ENCODE measurements around the gene PLXNA4.

The PLXNA4 gene

DNA sequence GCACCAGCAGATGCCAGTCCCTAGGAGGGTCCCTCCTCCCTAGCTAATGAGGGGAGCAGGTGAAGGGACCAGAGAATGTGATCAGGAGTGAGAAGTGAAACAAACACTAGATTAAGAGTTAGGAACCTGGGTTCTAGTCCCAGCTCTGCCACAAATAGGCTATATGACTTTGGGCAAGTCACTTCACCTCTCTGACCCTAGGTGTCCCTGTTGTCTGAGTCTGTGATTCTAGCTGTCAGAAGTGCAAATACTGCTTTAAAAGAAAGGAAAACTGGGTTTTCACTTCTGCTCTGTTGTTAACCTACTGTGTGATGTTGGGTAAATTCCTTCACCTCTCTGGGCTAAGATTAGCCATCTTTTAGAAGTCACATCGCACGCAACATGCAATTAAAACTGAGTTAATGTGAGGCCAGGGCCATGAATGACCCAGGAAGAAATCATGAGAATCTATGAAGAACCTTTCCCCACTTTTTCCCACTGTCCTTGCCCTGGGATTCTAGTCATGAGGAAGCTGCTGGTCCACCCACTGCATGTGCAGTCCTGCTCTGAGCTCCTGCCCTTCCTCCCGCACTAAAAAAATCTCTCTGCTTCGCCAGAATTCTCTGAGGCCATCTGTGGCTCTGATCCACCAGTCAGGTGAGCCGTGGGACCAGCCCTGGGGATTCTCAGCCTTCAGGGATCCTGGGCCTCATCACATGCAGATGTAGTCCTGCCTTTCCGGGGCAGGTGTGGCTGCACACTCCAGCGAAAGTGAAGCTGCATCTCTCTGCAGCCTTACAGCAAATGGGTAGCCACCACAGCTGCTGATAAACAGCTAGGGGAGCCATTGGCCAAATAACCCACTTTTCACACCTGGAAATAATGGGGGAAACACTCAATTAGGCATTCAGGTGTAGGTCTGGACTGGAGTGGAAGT, 181.7 kb downstream of the PLXNA4 start:
- H3K36me3 ChIP-seq (ENCODE audit: control insufficient read depth in 1 of 2, insufficient read depth in 2 of 2, low read depth in 1 of 2, low read length in 2 of 2): no peaks in the 10 kb centered on the region
- no peak overlapping the region for H3K4ac ChIP-seq (ENCODE audit: low read depth in 1 of 2, low read length in 2 of 2)
- WGBS: 90% methylated on average over 7 of the region's 7 CpGs

GRCh38 chr7:132393789-132394261, 182.4 kb downstream of the PLXNA4 start:
- no peak overlapping the region for H2BK5ac ChIP-seq (ENCODE audit: low read depth, low read length, poor library complexity, severe bottlenecking)
- no peaks in the 10 kb centered on the region for H3K36me3 ChIP-seq (ENCODE audit: control insufficient read depth in 1 of 2, insufficient read depth in 2 of 2, low read depth in 1 of 2, low read length in 2 of 2)
- H4K8ac ChIP-seq (ENCODE audit: low read length): no peak overlapping the region
- no peak overlapping the region for H3K4ac ChIP-seq (ENCODE audit: low read depth in 1 of 2, low read length in 2 of 2)
- no peaks in the 10 kb centered on the region for H3K27me3 ChIP-seq (ENCODE audit: control insufficient read depth in 1 of 2, insufficient read depth in 1 of 2, low read length in 2 of 2)
- no peak overlapping the region for H2BK120ac ChIP-seq (ENCODE audit: low read depth, low read length)
- H3K14ac ChIP-seq (ENCODE audit: low read length in 2 of 2): no peak overlapping the region
- no peak overlapping the region for H2AK5ac ChIP-seq (ENCODE audit: low read length, severe bottlenecking)
- no peak overlapping the region for H3K4me2 ChIP-seq (ENCODE audit: low read length, poor library complexity, severe bottlenecking)
- no peak overlapping the region for H3K18ac ChIP-seq (ENCODE audit: low read depth in 1 of 2, low read length in 2 of 2)
- H2BK15ac ChIP-seq (ENCODE audit: low read depth, poor library complexity, severe bottlenecking): no peak overlapping the region
- H3K27ac ChIP-seq (ENCODE audit: low read length, poor library complexity, severe bottlenecking): no peak overlapping the region
- H3K79me1 ChIP-seq (replicated peaks; ENCODE audit: low read length, poor library complexity, severe bottlenecking): no peaks in the 10 kb centered on the region
- H3K4me1 ChIP-seq (ENCODE audit: control insufficient read depth, insufficient read depth, low read depth, low read length): peaks cover 2% of the 10 kb centered on the region
- no peak for DNase-seq
- H3K4me3 ChIP-seq (ENCODE audit: insufficient read depth in 1 of 2, low read depth in 1 of 2, low read length in 2 of 2): peak overlapping the region in 1 of 2 experiments; percentile 49
- H2AFZ ChIP-seq (ENCODE audit: low read depth, low read length): no peak overlapping the region
- no peak overlapping the region for H2BK12ac ChIP-seq (ENCODE audit: low read length in 2 of 2)
- H3K9me3 ChIP-seq (ENCODE audit: control insufficient read depth, low read length): no peaks in the 10 kb centered on the region
- H3K9ac ChIP-seq (ENCODE audit: low read length): peak overlapping the region; percentile 60
- WGBS: 83% methylated on average over 8 of the region's 9 CpGs
- H4K91ac ChIP-seq (ENCODE audit: low read length): no peak overlapping the region
- no peak overlapping the region for H3K23ac ChIP-seq (ENCODE audit: low read length in 2 of 2)

More for the DNA sequence above, 181.7 kb downstream of the PLXNA4 start:
- no peak overlapping the region for H3K18ac ChIP-seq (ENCODE audit: low read depth in 1 of 2, low read length in 2 of 2)
- H3K27ac ChIP-seq (ENCODE audit: low read length, poor library complexity, severe bottlenecking): no peak overlapping the region
- no peak overlapping the region for H3K4me2 ChIP-seq (ENCODE audit: low read length, poor library complexity, severe bottlenecking)
- no peak overlapping the region for H2AFZ ChIP-seq (ENCODE audit: low read depth, low read length)
- no peaks in the 10 kb centered on the region for H3K9me3 ChIP-seq (ENCODE audit: control insufficient read depth, low read length)
- no peak for DNase-seq
- H3K4me3 ChIP-seq (ENCODE audit: insufficient read depth in 1 of 2, low read depth in 1 of 2, low read length in 2 of 2): peak overlapping the region in 1 of 2 experiments; percentile 49
- H3K27me3 ChIP-seq (ENCODE audit: control insufficient read depth in 1 of 2, insufficient read depth in 1 of 2, low read length in 2 of 2): no peaks in the 10 kb centered on the region
- no peak overlapping the region for H4K8ac ChIP-seq (ENCODE audit: low read length)
- no peak overlapping the region for H4K91ac ChIP-seq (ENCODE audit: low read length)
- H3K9ac ChIP-seq (ENCODE audit: low read length): peak overlapping the region; percentile 60
- peaks cover 2% of the 10 kb centered on the region for H3K4me1 ChIP-seq (ENCODE audit: control insufficient read depth, insufficient read depth, low read depth, low read length)
- H3K14ac ChIP-seq (ENCODE audit: low read length in 2 of 2): no peak overlapping the region
- no peaks in the 10 kb centered on the region for H3K79me1 ChIP-seq (replicated peaks; ENCODE audit: low read length, poor library complexity, severe bottlenecking)
- H3K23ac ChIP-seq (ENCODE audit: low read length in 2 of 2): no peak overlapping the region
- no peak overlapping the region for H2BK12ac ChIP-seq (ENCODE audit: low read length in 2 of 2)
- H2AK5ac ChIP-seq (ENCODE audit: low read length, severe bottlenecking): no peak overlapping the region
- H2BK15ac ChIP-seq (ENCODE audit: low read depth, poor library complexity, severe bottlenecking): no peak overlapping the region
- no peak overlapping the region for H2BK120ac ChIP-seq (ENCODE audit: low read depth, low read length)
- H2BK5ac ChIP-seq (ENCODE audit: low read depth, low read length, poor library complexity, severe bottlenecking): no peak overlapping the region

GRCh38 chr7:132392713-132393112, 183.6 kb downstream of the PLXNA4 start:
- no peak overlapping the region for H3K27ac ChIP-seq (ENCODE audit: low read length, poor library complexity, severe bottlenecking)
- H3K36me3 ChIP-seq (ENCODE audit: control insufficient read depth in 1 of 2, insufficient read depth in 2 of 2, low read depth in 1 of 2, low read length in 2 of 2): no peaks in the 10 kb centered on the region
- no peak overlapping the region for H3K4me3 ChIP-seq (ENCODE audit: insufficient read depth in 1 of 2, low read depth in 1 of 2, low read length in 2 of 2)
- H3K14ac ChIP-seq (ENCODE audit: low read length in 2 of 2): no peak overlapping the region
- H2BK5ac ChIP-seq (ENCODE audit: low read depth, low read length, poor library complexity, severe bottlenecking): no peak overlapping the region
- H3K4me2 ChIP-seq (ENCODE audit: low read length, poor library complexity, severe bottlenecking): no peak overlapping the region
- peaks cover 0 to 8% of the 10 kb centered on the region in 2 experiments for H3K27me3 ChIP-seq (ENCODE audit: control insufficient read depth in 1 of 2, insufficient read depth in 1 of 2, low read length in 2 of 2)
- no peak overlapping the region for H4K8ac ChIP-seq (ENCODE audit: low read length)
- H3K4me1 ChIP-seq (ENCODE audit: control insufficient read depth, insufficient read depth, low read depth, low read length): peaks cover 2% of the 10 kb centered on the region
- H3K4ac ChIP-seq (ENCODE audit: low read depth in 1 of 2, low read length in 2 of 2): no peak overlapping the region
- no peak overlapping the region for H4K91ac ChIP-seq (ENCODE audit: low read length)
- no peak overlapping the region for H3K9ac ChIP-seq (ENCODE audit: low read length)
- DNase-seq: no peak
- no peaks in the 10 kb centered on the region for H3K79me1 ChIP-seq (replicated peaks; ENCODE audit: low read length, poor library complexity, severe bottlenecking)
- H2AK5ac ChIP-seq (ENCODE audit: low read length, severe bottlenecking): no peak overlapping the region
- no peak overlapping the region for H2BK12ac ChIP-seq (ENCODE audit: low read length in 2 of 2)
- no peaks in the 10 kb centered on the region for H3K9me3 ChIP-seq (ENCODE audit: control insufficient read depth, low read length)
- 87% methylated on average over 8 of the region's 8 CpGs for WGBS
- no peak overlapping the region for H3K23ac ChIP-seq (ENCODE audit: low read length in 2 of 2)
- H3K18ac ChIP-seq (ENCODE audit: low read depth in 1 of 2, low read length in 2 of 2): no peak overlapping the region
- H2AFZ ChIP-seq (ENCODE audit: low read depth, low read length): no peak overlapping the region
- no peak overlapping the region for H2BK15ac ChIP-seq (ENCODE audit: low read depth, poor library complexity, severe bottlenecking)
- H2BK120ac ChIP-seq (ENCODE audit: low read depth, low read length): no peak overlapping the region

GRCh38 chr7:132390705-132391104, 185.6 kb downstream of the PLXNA4 start:
- peaks cover 7% of the 10 kb centered on the region for H3K4me1 ChIP-seq (ENCODE audit: control insufficient read depth, insufficient read depth, low read depth, low read length)
- no peak overlapping the region for H3K4me3 ChIP-seq (ENCODE audit: insufficient read depth in 1 of 2, low read depth in 1 of 2, low read length in 2 of 2)
- no peaks in the 10 kb centered on the region for H3K9me3 ChIP-seq (ENCODE audit: control insufficient read depth, low read length)
- no peak overlapping the region for H3K9ac ChIP-seq (ENCODE audit: low read length)
- H3K4ac ChIP-seq (ENCODE audit: low read depth in 1 of 2, low read length in 2 of 2): no peak overlapping the region
- peak; percentile 45 for DNase-seq
- H3K18ac ChIP-seq (ENCODE audit: low read depth in 1 of 2, low read length in 2 of 2): no peak overlapping the region
- no peak overlapping the region for H4K91ac ChIP-seq (ENCODE audit: low read length)
- no peak overlapping the region for H2BK15ac ChIP-seq (ENCODE audit: low read depth, poor library complexity, severe bottlenecking)
- no peak overlapping the region for H2AFZ ChIP-seq (ENCODE audit: low read depth, low read length)
- H2BK120ac ChIP-seq (ENCODE audit: low read depth, low read length): no peak overlapping the region
- peak overlapping the region in 1 of 2 experiments; percentile 87 for H3K14ac ChIP-seq (ENCODE audit: low read length in 2 of 2)
- no peak overlapping the region for H3K23ac ChIP-seq (ENCODE audit: low read length in 2 of 2)
- H2BK12ac ChIP-seq (ENCODE audit: low read length in 2 of 2): no peak overlapping the region
- H3K79me1 ChIP-seq (replicated peaks; ENCODE audit: low read length, poor library complexity, severe bottlenecking): no peaks in the 10 kb centered on the region
- H3K27me3 ChIP-seq (ENCODE audit: control insufficient read depth in 1 of 2, insufficient read depth in 1 of 2, low read length in 2 of 2): peaks cover 0 to 26% of the 10 kb centered on the region in 2 experiments
- H2AK5ac ChIP-seq (ENCODE audit: low read length, severe bottlenecking): no peak overlapping the region
- 46% methylated on average over 2 of the region's 3 CpGs for WGBS
- no peak overlapping the region for H4K8ac ChIP-seq (ENCODE audit: low read length)
- no peaks in the 10 kb centered on the region for H3K36me3 ChIP-seq (ENCODE audit: control insufficient read depth in 1 of 2, insufficient read depth in 2 of 2, low read depth in 1 of 2, low read length in 2 of 2)
- H2BK5ac ChIP-seq (ENCODE audit: low read depth, low read length, poor library complexity, severe bottlenecking): no peak overlapping the region
- H3K4me2 ChIP-seq (ENCODE audit: low read length, poor library complexity, severe bottlenecking): no peak overlapping the region
- no peak overlapping the region for H3K27ac ChIP-seq (ENCODE audit: low read length, poor library complexity, severe bottlenecking)
